ENCODE data around the gene TLR6.
"Not testable (repeated sequence)": the region's sequence is repeated elsewhere in the genome, so short reads cannot be mapped to it uniquely, and the experiment has no call there.

TLR6 gene

GRCh38 chr4:38785041-38785790, 71.4 kb downstream of the TLR6 start:
- DNase-seq = no peak

GRCh38 chr4:38784141-38784540, 72.5 kb downstream of the TLR6 start:
- no peak for DNase-seq

- no peak for DNase-seq
These were observed 73.5 kb downstream of the TLR6 start for GRCh38 chr4:38783109-38783460.

- peak; percentile 1 for DNase-seq
These were observed 74.0 kb downstream of the TLR6 start, which contains the start of gene TLR10 for GRCh38 chr4:38782452-38783108. Gene TLR10 (minus strand): TSS chr4:38782990. CDS start chr4:38775590, 7,400 bp downstream.

- DNase-seq = no peak
These were observed 74.8 kb downstream of the TLR6 start for GRCh38 chr4:38781854-38782261.

GRCh38 chr4:38780833-38781484, 75.7 kb downstream of the TLR6 start:
- DNase-seq = no peak

GRCh38 chr4:38779790-38780189, 76.8 kb downstream of the TLR6 start:
- no peak for DNase-seq

GRCh38 chr4:38777925-38778324, 78.7 kb downstream of the TLR6 start:
- not testable (repeated sequence) for DNase-seq

GRCh38 chr4:38775326-38775725, 81.3 kb downstream of the TLR6 start:
- DNase-seq = no peak

GRCh38 chr4:38774181-38774955, 82.2 kb downstream of the TLR6 start:
- DNase-seq = no peak

Measured in NCI-H2107 (cell line).